HL-60 (cell line): Measurements from ENCODE around the gene GRK7.

ENCODE experiments used
- CTCF ChIP-seq: IDR thresholded peaks from one replicate; pipeline ENCODE4 v1.5.1; 2011; ENCODE audit warnings: low read length, control low read depth, inconsistent platforms; ENCODE audit not compliant: insufficient read depth
- GABPA ChIP-seq: IDR thresholded peaks from 2 replicates; pipeline ENCODE4 v1.6.1; 2012; ENCODE audit warnings: low read depth
- POLR2AphosphoS5 ChIP-seq: IDR thresholded peaks from 2 replicates; pipeline ENCODE4 v1.6.1; 2012; ENCODE audit warnings: low read depth
- REST ChIP-seq: IDR thresholded peaks from 2 replicates; pipeline ENCODE4 v1.6.1; 2012; ENCODE audit warnings: low read depth; ENCODE audit not compliant: insufficient replicate concordance
- SPI1 ChIP-seq: IDR thresholded peaks from 2 replicates; pipeline ENCODE4 v1.6.1; 2012; ENCODE audit warnings: low read depth, mild to moderate bottlenecking, borderline replicate concordance

GRCh38 chr3:141808586-141808985 is 45.4 kb downstream of the GRK7 start:
- no peak for TF ChIP-seq CTCF
- no peak for TF ChIP-seq POLR2AphosphoS5
- TF ChIP-seq REST = no peak
- TF ChIP-seq SPI1 = no peak
- no peak for TF ChIP-seq GABPA
